SK-N-MC (cell line): ENCODE measurements around the gene DIMT1.

ENCODE experiments used
- EZH2 ChIP-seq: fragments of 200-600 bp; sonication (generic); IDR thresholded peaks from one replicate; pipeline ENCODE4 v1.6.1; 2017; ENCODE audit warnings: antibody characterized with exemption
- POLR2AphosphoS5 ChIP-seq: IDR thresholded peaks from 2 replicates; pipeline ENCODE4 v1.6.1; 2012; ENCODE audit warnings: mild to moderate bottlenecking, low read depth, low read length, borderline replicate concordance

GRCh38 chr5:62395210-62395950 lies 8.3 kb downstream of the DIMT1 start:
- TF ChIP-seq EZH2 (no peak), POLR2AphosphoS5 (no peak)
